OCI-LY7 (cell line): ENCODE measurements around the gene FBXL14. TPM values are rescaled to one million over a fixed set of nuclear protein-coding genes. Genes with fewer than 3 reads are reported as not detected.

Experiments
- BruUV-seq: library from RNA; stranded (reverse); fragments of 400-500 nt; replicated peaks from 2 replicates; lab custom pipeline; 2021; lab: Mats Ljungman, UMichigan
- CTCF ChIA-PET: fragments of 300-600 bp; sonication (Branson Sonifier 250); formaldehyde crosslinking; loops from one replicate; lab custom pipeline; 2022; ENCODE audit warnings: antibody characterized with exemption; ENCODE audit not compliant: unreplicated experiment; lab: Charles Lee
- POLR2A ChIA-PET: fragments of 300-600 bp; sonication (Branson Sonifier 250); formaldehyde crosslinking; loops from one replicate; lab custom pipeline; 2022; ENCODE audit warnings: antibody characterized with exemption; lab: Charles Lee
- DNase-seq: peaks from one replicate; pipeline ENCODE4 v3.0.0-alpha.2; 2015; ENCODE audit warnings: low spot score
- H2AFZ ChIP-seq: fragments of 200-600 bp; sonication (generic), shearing (Covaris generic); 2 replicates; pipeline ENCODE4 v1.6.1; 2014; ENCODE audit warnings: mild to moderate bottlenecking, antibody characterized with exemption, low read length, moderate library complexity
- H3K27ac ChIP-seq: fragments of 200-600 bp; sonication (generic); 2 replicates; pipeline ENCODE4 v1.5.1; 2014; ENCODE audit warnings: mixed run types, low read depth, mild to moderate bottlenecking, moderate library complexity, low read length, inconsistent platforms; ENCODE audit not compliant: poor library complexity, severe bottlenecking
- H3K36me3 ChIP-seq: fragments of 200-600 bp; sonication (generic); 2 replicates; pipeline ENCODE4 v1.6.1; 2014; ENCODE audit warnings: mild to moderate bottlenecking, antibody characterized with exemption, low read length, moderate library complexity, mixed read lengths; ENCODE audit not compliant: insufficient read depth
- H3K4me1 ChIP-seq: fragments of 200-600 bp; sonication (generic); 2 replicates; pipeline ENCODE4 v1.5.1; 2014; ENCODE audit warnings: mild to moderate bottlenecking, low read length; ENCODE audit not compliant: insufficient read depth, poor library complexity, severe bottlenecking
- H3K4me2 ChIP-seq: fragments of 200-600 bp; sonication (generic); 2 replicates; pipeline ENCODE4 v1.6.1; 2014; ENCODE audit warnings: mild to moderate bottlenecking, low read length
- H3K4me3 ChIP-seq: fragments of 200-600 bp; sonication (generic); 2 replicates; pipeline ENCODE4 v1.5.1; 2014; ENCODE audit warnings: mild to moderate bottlenecking, low read depth, low read length; ENCODE audit not compliant: poor library complexity, severe bottlenecking
- H3K79me2 ChIP-seq: fragments of 200-600 bp; sonication (generic); 2 replicates; pipeline ENCODE4 v1.6.1; 2016; ENCODE audit warnings: low read depth, mild to moderate bottlenecking, low read length, moderate library complexity, mixed read lengths; ENCODE audit not compliant: insufficient read depth
- H3K9me2 ChIP-seq: fragments of 200-600 bp; sonication (generic); 2 replicates; pipeline ENCODE4 v1.6.1; 2016; ENCODE audit warnings: mild to moderate bottlenecking, low read length, mixed read lengths; ENCODE audit not compliant: insufficient read depth
- H3K9me3 ChIP-seq: fragments of 200-600 bp; sonication (generic); 2 replicates; pipeline ENCODE4 v1.6.1; 2014; ENCODE audit warnings: mild to moderate bottlenecking, mixed run types, low read length, mixed read lengths
- H4K20me1 ChIP-seq: fragments of 200-600 bp; sonication (generic); 2 replicates; pipeline ENCODE4 v1.6.1; 2014; ENCODE audit warnings: mild to moderate bottlenecking, antibody characterized with exemption, low read length, moderate library complexity, mixed read lengths; ENCODE audit not compliant: insufficient read depth
- CTCF ChIP-seq: fragments of 200-600 bp; sonication (generic); conservative IDR thresholded peaks from 2 replicates; pipeline ENCODE4 v1.5.1; 2014; ENCODE audit warnings: mild to moderate bottlenecking, antibody characterized with exemption, low read length, moderate library complexity, mixed read lengths
- EZH2phosphoT487 ChIP-seq: fragments of 200-600 bp; sonication (generic); IDR thresholded peaks from 2 replicates; pipeline ENCODE4 v1.6.1; 2018; ENCODE audit warnings: low read depth, borderline replicate concordance, mild to moderate bottlenecking, mixed run types, antibody characterized with exemption, low read length, moderate library complexity, mixed read lengths
- intact Hi-C: fragments of 100-400 bp; cut with micrococcal nuclease; formaldehyde crosslinking; loops from one replicate; pipeline ENCODE4 v1.10.0; 2022; ENCODE audit not compliant: unreplicated experiment
- total RNA-seq, 2 experiments: library from RNA; depleted of rRNA in 1 of 2; stranded (reverse); fragments of >200 nt in 1 of 2; shearing (Covaris generic) in 1 of 2; gene quantifications; 2 replicates each; pipeline ENCODE4 v1.2.3, GENCODE V29; 2014 to 2022

FBXL14 gene
- total RNA-seq, 2 experiments from 2014 or later, result 33.4 to 45.5 TPM

GRCh38 chr12:1594006-1594260, 448 bp downstream of the FBXL14 start:
- no TSS peak for BruUV-seq
- H3K4me3 ChIP-seq, result peak overlapping the region; percentile 86
- H3K79me2 ChIP-seq, result peaks cover 58% of the 10 kb centered on the region
- TF ChIP-seq CTCF, result no peak
- TF ChIP-seq EZH2phosphoT487, result no peak
- peaks cover 27% of the 10 kb centered on the region for H4K20me1 ChIP-seq
- H3K36me3 ChIP-seq, result peaks cover 35% of the 10 kb centered on the region
- peak overlapping the region; percentile 80 for H3K27ac ChIP-seq
- no peak for DNase-seq
- ChIA-PET POLR2A (interaction anchor here (2.3 kb wide), 1 partner anchor 8 kb away, joined by 31 read pairs; no protein-coding TSS in a partner anchor), CTCF (interaction anchor here (0.6 kb wide), 1 partner anchor 613 kb away, joined by 4 read pairs; no protein-coding TSS in a partner anchor)
- no peaks in the 10 kb centered on the region for H3K9me3 ChIP-seq
- H2AFZ ChIP-seq, result no peak overlapping the region
- intact Hi-C loops, result loop anchor here (5.0 to 10.0 kb wide), 4 partner anchors 387 to 839 kb away; partner anchors contain the start of genes ERC1, RAD52 and WNK1
- peaks cover 39% of the 10 kb centered on the region for H3K4me1 ChIP-seq
- peak overlapping the region; percentile 91 for H3K4me2 ChIP-seq
- H3K9me2 ChIP-seq, result no peaks in the 10 kb centered on the region

DNA sequence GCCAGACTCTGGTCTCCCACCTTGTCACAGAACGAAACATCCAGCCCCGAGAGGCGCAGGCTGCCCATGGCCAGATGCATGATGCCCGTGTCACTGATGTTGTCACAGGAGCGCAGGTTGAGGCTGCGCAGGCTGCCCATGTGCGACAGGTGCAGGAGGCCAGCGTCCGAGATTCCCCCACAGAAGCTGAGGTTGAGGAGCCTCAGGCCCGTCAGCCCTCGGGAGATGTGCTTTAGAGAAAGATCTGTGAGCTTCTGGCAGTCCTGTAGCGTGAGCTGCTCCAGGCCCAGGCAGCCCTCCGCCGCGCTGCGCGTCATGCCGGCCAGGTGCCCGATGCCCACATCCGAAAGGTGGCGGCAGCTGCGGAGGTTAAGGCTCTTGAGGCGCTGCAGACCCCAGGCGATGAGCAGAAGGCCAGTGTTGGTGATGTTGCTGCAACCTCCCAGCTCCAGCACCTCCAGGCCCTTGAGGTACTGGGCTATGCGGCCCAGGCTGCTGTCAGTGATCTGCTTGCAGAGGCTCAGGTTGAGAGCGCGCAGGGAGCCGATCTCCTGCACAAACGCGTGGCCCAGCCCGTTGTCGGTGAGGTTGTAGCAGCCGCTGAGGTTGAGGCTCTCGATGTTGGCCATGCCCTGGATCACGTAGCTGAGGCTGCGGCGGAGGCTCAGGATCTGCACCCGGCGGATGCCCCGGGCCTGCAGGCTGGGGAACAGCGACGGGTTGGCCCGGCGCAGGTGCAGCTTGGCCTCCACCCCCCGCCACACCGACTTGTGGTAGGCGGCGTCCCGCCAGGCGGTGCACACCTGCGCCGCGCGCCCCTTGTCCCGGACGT, 991 bp downstream of the FBXL14 start:
- BruUV-seq, result no TSS peak
- peaks cover 64% of the 10 kb centered on the region for H3K79me2 ChIP-seq
- H3K27ac ChIP-seq, result peak overlapping the region; percentile 80
- ChIA-PET POLR2A (interaction anchor here (0.5 to 2.3 kb wide), 6 partner anchors 9 to 397 kb away, joined by 3 to 31 read pairs (median 3); no protein-coding TSS in a partner anchor), CTCF (interaction anchor here (0.6 to 1.1 kb wide), 2 partner anchors 76 to 613 kb away, joined by 4 read pairs; no protein-coding TSS in a partner anchor)
- H2AFZ ChIP-seq, result no peak overlapping the region
- H3K4me1 ChIP-seq, result peaks cover 43% of the 10 kb centered on the region
- peak overlapping the region; percentile 91 for H3K4me2 ChIP-seq
- no peaks in the 10 kb centered on the region for H3K9me2 ChIP-seq
- H3K4me3 ChIP-seq, result peak overlapping the region; percentile 86
- intact Hi-C loops, result loop anchor here (2.0 to 10.0 kb wide), 5 partner anchors 39 to 839 kb away; partner anchors contain the start of genes ERC1, RAD52 and WNK1
- H3K9me3 ChIP-seq, result no peaks in the 10 kb centered on the region
- peak; percentile 83 for DNase-seq
- TF ChIP-seq EZH2phosphoT487 (no peak), CTCF (peak; percentile 38; the same call in 1 of the 2 replicates)
- peaks cover 30% of the 10 kb centered on the region for H4K20me1 ChIP-seq
- H3K36me3 ChIP-seq, result peaks cover 39% of the 10 kb centered on the region
